ENCODE measurements around the gene GSS.

- TF ChIP-seq CTCF (IDR thresholded peaks at IDR 0.05) (no peak), POLR2A (IDR thresholded peaks at IDR 0.05) (no peak)
Measured at GRCh38 chr20:34953960-34954359, 1.6 kb downstream of the GSS start.

Measured in Peyer's patch (tissue), 4 donors.